ENCODE data around the gene EIF5B.
"Not testable (repeated sequence)": the region's sequence is repeated elsewhere in the genome, so short reads cannot be mapped to it uniquely, and the experiment has no call there.

Gene EIF5B

DNA sequence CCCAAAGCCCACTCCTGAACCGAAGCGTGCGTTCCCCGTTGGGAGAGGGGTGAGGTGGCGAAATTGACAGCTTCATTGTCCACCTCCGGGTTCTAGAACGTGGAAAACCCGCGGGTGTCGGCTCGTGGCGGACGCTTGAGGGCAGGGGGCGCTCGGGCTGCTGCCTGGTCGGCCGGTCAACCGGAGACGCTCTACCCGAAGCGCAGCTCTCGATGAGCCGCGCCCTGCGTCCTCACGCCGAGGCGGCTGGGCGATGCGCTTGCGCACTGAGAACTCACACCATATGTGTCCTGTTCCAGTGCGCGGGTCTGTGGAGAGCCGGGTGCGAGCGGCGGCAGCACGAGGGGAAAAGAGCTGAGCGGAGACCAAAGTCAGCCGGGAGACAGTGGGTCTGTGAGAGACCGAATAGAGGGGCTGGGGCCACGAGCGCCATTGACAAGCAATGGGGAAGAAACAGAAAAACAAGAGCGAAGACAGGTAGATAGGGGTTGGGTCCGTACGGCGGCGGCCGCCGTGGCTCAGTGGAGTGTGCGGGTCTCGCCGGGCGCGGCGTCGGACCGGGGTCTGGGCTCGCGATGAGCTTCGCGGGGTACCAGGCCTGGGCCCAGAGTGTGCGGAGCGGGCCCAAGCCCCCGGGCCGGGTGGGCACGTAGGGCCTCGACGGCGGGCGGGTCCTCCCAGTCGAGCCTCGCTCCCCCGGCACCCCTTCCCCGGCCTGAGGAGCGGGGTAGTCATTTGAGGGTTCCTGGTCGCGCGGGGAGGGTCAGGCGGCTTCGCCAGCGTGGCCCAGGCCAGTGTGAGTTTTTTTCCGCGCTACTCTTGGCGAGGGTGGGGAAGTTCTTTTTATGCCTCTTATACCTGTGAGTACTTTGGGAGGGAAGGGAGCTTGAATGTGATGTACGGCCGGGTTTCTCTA is at the start of gene EIF5B:
EIF5B (plus strand) TSS at position 277 of the 916 bp plus-strand sequence; CDS start at position 443, 166 bp downstream.
- peak; percentile 87 to 90 for DNase-seq (ENCODE audit: low read depth in 1 of 2, low spot score in 1 of 2)

DNA sequence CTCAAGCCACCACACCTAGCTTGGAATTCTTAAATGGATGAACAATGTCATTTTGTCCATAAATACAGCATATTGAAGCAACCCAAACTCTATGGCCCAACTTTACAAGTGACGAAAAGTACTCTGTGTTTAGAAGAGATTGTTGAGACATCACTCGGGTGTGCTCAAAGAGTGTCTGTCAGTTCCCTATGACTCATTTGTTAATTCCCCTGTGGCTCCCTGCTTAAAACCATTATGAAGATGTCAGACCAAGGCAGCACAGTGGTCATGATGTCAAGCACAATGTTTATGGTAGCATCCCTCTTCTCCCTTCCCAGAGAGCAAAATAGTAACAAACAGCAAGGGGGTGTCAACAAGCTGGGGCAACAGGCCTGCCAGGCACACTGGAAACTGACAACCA is 39.2 kb upstream of the EIF5B start:
- no peak for DNase-seq (ENCODE audit: low read depth in 1 of 2, low spot score in 1 of 2)

DNA sequence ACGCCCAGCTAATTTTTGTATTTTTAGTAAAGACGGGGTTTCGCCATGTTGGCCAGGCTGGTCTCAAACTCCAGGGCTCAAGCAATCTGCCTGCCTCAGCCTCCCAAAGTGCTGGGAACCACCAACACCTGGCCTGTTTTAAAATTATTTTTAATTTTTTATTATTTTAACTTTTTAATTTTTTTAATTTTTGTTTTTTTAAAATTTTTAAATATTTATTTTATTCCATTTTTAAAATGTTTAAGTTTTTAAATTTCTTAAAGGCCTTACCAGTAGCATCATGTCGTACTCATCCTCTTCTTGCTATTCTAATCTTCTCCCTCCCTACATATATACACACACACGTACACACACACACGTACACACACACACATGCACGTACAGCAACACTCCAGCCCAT is 37.6 kb upstream of the EIF5B start:
- DNase-seq (ENCODE audit: low read depth in 1 of 2, low spot score in 1 of 2): no peak

- not testable (repeated sequence) for DNase-seq (ENCODE audit: low read depth in 1 of 2, low spot score in 1 of 2)
Observed at GRCh38 chr2:99301097-99301496, 36.1 kb upstream of the EIF5B start, which contains the start of gene LYG1. Gene LYG1 (minus strand): TSS chr2:99301197. CDS start chr2:99295670, 5,527 bp downstream.

DNA sequence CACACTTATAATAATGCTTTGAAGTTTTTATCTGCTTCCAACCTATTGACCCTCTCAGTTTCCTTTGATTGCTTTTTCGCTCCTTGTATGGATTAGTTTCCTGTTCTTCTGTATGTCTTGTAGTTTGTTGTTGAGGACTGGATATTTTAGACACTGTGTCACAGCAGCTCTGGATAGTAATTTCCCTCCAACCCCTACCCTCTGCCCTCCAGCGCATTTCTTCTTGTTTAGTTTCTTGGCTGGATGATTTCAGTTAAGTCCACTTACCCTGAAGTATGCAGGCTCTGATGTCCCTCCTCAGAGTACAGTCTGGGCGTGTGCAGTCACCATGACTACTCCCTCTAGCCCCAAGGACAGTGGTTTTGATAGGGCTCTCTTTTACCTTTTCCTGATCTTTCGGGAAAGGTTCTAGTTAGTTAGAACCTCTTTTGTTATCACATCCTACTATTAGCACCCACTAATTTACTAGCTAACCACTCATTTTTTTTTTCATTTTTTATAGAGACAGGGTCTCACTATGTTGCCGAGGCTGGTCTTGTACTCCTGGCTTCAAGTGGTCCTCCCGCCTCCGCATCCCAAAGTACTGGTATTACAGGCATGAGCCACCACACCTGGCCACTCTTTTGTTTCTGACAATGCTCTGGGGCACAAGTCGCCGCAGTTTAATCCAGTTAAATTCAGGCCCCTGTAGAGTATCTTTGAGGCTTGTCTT is 19.9 kb upstream of the EIF5B start:
- no peak for DNase-seq (ENCODE audit: low read depth in 1 of 2, low spot score in 1 of 2)

GRCh38 chr2:99317873-99318200 is 19.4 kb upstream of the EIF5B start:
- not testable (repeated sequence) for DNase-seq (ENCODE audit: low read depth in 1 of 2, low spot score in 1 of 2)

- no peak for DNase-seq (ENCODE audit: low read depth in 1 of 2, low spot score in 1 of 2)
Observed at GRCh38 chr2:99325384-99325783, 11.8 kb upstream of the EIF5B start.

- peak; percentile 94 to 96 for DNase-seq (ENCODE audit: low read depth in 1 of 2, low spot score in 1 of 2)
Observed at GRCh38 chr2:99335911-99336803, 1.0 kb upstream of the EIF5B start, which contains the start of gene TXNDC9. Gene TXNDC9 (minus strand): TSS chr2:99336333. CDS start chr2:99333210, 3,123 bp downstream.

DNA sequence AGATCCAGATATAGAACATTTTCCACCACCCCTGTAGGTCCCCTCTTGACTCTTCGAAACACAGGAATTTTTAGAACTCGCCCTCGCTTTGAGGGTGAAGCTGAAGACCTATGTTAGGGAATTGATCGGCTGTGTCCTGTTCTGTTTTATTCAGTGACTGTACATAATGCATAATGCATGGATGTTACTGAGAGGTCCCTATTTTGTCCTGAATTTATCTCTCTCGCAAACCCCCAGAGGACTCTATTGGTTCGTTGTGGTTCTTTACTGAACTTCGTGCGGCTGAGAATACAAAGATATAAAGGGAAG is 431 bp upstream of the EIF5B start:
- no peak for DNase-seq (ENCODE audit: low read depth in 1 of 2, low spot score in 1 of 2)

DNA sequence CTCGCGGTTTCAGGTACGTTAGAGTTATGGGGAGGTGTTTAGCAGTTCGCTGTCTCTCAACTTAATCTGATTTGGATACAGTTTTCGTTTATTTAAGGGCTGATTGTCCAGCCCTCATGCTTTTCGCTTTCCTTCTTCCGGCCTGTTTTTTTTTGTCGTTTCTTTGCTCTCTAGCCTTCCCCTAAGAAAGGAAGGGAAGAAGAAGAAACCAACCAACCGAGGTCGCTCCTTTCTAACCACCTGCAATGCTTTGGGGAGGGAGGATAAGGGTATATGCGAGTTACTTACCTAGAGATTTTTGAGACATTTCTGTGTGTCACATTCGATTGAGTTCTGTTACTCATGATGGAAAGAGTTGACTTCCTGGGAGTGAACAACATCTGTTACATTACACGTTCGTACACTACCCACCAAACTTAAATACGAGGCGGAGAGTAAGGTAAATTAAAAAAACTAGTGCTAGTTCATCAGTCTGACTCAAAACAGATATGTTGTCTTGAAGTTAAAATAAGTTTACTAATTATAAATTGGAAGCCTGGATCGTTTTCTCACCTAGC is 918 bp downstream of the EIF5B start:
- no peak for DNase-seq (ENCODE audit: low read depth in 1 of 2, low spot score in 1 of 2)

DNA sequence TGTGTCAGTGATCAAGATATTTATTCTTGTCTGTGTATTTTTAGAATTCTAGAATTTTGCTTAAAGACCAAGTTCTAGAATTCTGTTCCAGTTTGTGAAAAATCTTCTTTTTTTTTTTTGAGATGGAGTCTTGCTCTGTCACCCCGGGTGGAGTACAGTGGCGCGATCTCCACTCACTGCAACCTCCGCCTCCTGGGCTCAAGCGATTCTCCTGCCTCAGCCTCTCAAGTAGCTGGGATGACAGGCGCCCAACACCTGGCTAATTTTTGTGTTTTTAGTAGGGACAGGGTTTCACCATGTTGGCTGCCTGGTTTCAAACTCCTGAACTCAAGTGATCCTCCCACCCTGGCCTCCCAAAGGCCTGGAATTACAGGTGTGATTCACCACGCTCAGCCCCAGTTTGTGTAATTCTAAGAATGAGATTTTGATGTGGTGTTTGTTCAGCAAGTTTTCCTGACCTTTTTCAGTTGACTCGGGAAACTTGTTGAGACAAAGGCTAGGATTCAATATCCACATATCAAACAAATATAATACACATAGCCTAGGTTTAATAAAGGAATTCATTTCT is 3.6 kb downstream of the EIF5B start:
- no peak for DNase-seq (ENCODE audit: low read depth in 1 of 2, low spot score in 1 of 2)

DNA sequence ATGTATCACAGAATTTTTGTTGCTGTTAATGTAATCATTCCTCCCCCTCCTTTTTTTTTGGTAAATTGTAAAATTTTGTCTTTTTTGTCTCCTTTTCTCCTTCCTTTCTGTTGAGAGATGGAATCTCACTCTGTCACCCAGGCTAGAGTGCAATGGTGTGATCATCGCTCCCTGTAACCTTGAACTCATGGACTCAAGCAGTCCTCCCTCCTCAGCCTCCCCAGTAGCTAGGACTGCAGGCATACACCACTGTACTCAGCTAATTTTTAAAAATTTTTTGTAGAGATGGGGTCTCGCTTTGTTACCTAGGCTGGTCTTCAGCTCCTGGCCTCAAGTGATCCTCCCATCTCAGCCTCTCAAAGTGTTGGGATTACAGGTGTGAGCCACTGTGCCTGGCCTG is 5.3 kb downstream of the EIF5B start:
- DNase-seq (ENCODE audit: low read depth in 1 of 2, low spot score in 1 of 2): no peak

DNA sequence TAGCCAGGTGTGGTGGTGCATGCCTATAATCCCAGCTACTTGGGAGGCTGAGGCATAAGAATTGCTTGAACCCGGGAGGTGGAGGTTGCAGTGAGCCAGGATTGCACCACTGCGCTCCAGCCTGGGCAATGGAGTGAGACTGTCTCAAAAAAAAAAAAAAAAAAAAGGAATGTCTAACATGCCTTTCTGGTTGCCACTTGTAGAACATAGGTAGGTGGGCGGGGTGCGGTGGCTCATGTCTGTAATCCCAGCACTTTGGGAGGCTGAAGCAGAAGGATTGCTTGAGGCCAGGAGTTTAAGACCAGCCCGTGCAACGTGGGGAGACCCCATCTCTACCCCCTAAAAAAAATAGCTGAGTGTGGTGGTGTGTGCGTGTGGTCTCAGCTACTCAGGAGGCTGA is 8.3 kb downstream of the EIF5B start:
- DNase-seq (ENCODE audit: low read depth in 1 of 2, low spot score in 1 of 2): not testable (repeated sequence)

DNA sequence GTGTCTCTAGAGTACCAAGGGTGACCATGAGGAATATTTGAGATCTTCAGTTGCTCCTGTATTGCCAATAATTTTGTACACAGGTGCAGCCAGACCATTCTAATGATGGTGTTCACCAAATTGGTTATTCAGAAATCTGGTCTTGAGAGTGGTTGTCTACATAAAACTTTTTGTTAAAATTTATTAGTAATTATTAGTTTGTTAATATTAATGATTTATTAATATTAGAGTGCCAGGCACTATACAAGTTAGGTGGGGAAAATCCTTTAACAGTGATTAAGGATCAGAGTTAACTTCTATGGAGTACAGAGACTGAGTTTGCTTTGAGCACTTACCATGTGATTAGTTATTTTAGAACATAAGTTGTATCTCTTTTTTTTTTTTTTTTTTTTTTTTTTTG is 9.0 kb downstream of the EIF5B start:
- DNase-seq (ENCODE audit: low read depth in 1 of 2, low spot score in 1 of 2): no peak

DNA sequence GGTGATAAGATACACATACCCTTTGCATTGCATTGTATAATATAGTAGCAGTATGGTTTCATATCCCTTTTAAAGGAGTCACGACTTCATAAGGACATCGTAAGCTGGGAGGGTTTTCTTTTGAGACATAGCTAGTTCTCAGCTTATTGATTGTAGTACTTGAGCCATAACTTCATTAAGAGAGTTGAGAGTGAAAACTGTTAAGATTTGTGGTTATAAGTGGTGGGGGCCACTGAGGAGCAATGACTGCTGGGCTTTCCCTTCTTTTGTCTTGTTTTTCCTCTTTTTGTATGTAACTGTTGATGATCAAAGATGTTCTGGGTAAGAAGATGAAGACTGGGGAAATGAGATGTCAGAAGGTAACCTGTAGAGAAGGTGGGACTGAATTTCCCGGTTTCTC is 11.0 kb downstream of the EIF5B start:
- DNase-seq (ENCODE audit: low read depth in 1 of 2, low spot score in 1 of 2): no peak

GRCh38 chr2:99350194-99350593 is 13.0 kb downstream of the EIF5B start:
- no peak for DNase-seq (ENCODE audit: low read depth in 1 of 2, low spot score in 1 of 2)

GRCh38 chr2:99354070-99354469 is 16.9 kb downstream of the EIF5B start:
- no peak for DNase-seq (ENCODE audit: low read depth in 1 of 2, low spot score in 1 of 2)

DNA sequence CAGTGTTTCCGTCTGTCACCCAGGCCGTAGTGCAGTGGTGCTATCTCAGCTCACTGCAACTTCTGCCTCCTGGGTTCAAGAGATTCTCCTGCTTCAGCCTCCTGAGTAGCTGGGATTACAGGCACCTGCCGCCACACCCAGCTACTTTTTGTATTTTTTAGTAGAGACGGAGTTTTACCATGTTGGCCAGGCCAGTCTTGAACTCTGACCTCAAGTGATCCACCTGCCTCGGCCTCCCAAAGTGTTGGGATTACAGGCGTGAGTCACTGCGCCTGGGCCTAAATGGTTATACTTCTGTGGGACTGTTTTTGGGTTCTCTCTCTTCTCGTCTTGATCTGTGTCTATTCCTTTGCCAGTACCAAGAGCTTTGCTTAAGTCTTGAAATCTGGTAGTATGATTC is 17.6 kb downstream of the EIF5B start:
- DNase-seq (ENCODE audit: low read depth in 1 of 2, low spot score in 1 of 2): not testable (repeated sequence)

DNA sequence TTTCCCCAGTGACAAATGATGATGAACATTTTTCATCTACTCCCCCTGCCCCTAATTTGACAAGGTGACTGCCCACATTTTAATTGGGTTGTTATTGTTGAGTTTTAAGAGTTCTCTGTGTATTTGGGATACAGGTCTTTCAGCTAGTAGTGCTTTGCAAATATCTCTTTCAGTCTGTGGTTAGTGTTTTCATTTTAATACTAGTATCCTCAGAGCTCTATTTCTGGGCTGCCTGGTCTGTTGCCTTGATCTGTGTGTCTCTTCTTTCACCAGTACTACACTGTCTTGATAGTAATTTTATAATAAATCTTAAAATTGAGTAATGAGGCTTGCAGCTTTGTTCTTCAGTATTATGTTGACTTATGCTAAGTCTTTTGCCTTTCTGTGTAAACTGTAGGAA is 19.7 kb downstream of the EIF5B start:
- DNase-seq (ENCODE audit: low read depth in 1 of 2, low spot score in 1 of 2): no peak

DNA sequence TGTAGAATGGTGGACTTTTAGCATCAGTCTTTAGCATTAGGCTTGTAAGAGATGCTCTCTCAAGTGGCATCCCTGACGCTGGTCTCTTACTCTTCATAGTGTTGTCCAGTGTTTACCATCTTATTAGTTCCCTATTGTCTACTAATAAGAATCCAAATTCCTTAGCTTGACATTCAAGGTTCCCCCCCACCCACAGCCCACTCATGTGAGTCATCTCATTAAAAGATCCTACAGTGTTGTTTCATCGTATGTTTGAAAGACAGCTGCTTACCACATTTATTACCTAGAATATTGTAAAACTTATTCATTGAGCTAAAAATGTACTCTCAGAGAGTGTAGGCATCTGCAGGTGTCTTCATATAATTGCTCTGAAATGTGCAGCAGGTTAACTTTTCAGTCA is 28.5 kb downstream of the EIF5B start:
- DNase-seq (ENCODE audit: low read depth in 1 of 2, low spot score in 1 of 2): no peak

GRCh38 chr2:99368854-99369253 is 31.7 kb downstream of the EIF5B start:
- not testable (repeated sequence) for DNase-seq (ENCODE audit: low read depth in 1 of 2, low spot score in 1 of 2)

Measured in activated T-helper 1 cell treated with anti-CD3 and anti-CD28 coated beads, Interleukin-2, amount 50 U/mL, for 16 hours (primary cell).